ENCODE measurements around the gene ATP5PO. TPM values are rescaled to one million over a fixed set of nuclear protein-coding genes. Genes with fewer than 3 reads are reported as not detected.

The ATP5PO gene
- total and polyA plus RNA-seq, 2 donors (not counting 1 experiment from before 2014, with no cell fraction given): 123 to 139 TPM

DNA sequence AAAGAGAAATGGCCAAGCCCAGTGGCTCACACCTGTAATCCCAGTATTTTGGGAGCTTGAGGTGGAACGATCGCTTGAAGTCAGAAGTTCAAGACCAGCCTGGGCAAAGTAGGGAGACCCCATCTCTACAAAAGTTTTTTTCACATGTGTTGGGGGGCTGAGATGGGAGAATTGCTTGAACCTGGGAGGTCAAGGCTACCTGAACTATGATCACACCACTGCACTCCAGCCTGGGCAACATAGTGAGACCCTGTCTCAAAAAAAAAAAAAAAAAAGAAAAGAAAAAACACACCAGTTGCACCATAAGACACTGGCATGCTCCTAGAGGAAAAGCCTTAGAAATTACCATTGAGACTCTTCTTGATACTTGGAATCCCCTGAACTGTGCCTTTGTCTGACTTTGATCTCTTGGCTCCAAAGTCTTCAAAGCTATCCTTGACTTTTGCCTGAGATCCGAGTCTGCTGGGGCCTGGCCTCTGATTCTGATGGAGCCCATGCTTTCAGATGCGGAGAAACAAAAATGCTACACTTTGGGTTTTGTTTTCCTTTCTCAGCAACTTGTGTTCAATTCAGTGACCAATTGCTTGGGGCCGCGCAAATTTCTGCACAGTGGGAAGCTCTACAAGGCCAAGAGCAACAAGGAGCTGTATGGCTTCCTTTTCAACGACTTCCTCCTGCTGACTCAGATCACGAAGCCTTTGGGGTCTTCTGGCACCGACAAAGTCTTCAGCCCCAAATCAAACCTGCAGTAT is 33.7 kb downstream of the ATP5PO start:
- no peaks in the 10 kb centered on the region for H3K79me2 ChIP-seq (ENCODE audit: control insufficient read depth, insufficient read depth, low read length)
- no peaks in the 10 kb centered on the region for H3K36me3 ChIP-seq (replicated peaks in 1 of 2; ENCODE audit: control extremely low read depth in 1 of 2, control insufficient read depth in 1 of 2, extremely low read depth in 1 of 2, insufficient read depth in 2 of 2, low read length in 1 of 2)
- ChIA-PET CTCF (no interaction called here), POLR2A (no interaction called here)
- intact Hi-C loops (cut with micrococcal nuclease): no loop called here
- Mint-ChIP-seq H3K4me1 (no peaks in the 10 kb centered on the region), H3K27me3 (peaks cover 20% of the 10 kb centered on the region), H3K27ac (no peak overlapping the region), H3K9me3 (ENCODE audit: insufficient read depth) (no peaks in the 10 kb centered on the region), H3K4me3 (no peak overlapping the region)
- no peak overlapping the region for H3K4me2 ChIP-seq (replicated peaks; ENCODE audit: low read depth, low read length, poor library complexity, severe bottlenecking)
- TF ChIP-seq, protein P1, sequence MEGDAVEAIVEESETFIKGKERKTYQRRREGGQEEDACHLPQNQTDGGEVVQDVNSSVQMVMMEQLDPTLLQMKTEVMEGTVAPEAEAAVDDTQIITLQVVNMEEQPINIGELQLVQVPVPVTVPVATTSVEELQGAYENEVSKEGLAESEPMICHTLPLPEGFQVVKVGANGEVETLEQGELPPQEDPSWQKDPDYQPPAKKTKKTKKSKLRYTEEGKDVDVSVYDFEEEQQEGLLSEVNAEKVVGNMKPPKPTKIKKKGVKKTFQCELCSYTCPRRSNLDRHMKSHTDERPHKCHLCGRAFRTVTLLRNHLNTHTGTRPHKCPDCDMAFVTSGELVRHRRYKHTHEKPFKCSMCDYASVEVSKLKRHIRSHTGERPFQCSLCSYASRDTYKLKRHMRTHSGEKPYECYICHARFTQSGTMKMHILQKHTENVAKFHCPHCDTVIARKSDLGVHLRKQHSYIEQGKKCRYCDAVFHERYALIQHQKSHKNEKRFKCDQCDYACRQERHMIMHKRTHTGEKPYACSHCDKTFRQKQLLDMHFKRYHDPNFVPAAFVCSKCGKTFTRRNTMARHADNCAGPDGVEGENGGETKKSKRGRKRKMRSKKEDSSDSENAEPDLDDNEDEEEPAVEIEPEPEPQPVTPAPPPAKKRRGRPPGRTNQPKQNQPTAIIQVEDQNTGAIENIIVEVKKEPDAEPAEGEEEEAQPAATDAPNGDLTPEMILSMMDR (IDR thresholded peaks at IDR 0.05): no peak
- no peaks in the 10 kb centered on the region for H3K27me3 ChIP-seq (replicated peaks in 1 of 4; ENCODE audit: control extremely low read depth in 1 of 4, control insufficient read depth in 3 of 4, insufficient read depth in 4 of 4, low read length in 3 of 4)
- whole genome bisulfite sequencing (ENCODE audit: insufficient coverage): 94% methylated on average over 4 of the region's 9 CpGs
- DNase-seq (no peak), ATAC-seq (ENCODE audit: low read depth) (no peak)
- H3K4me1 ChIP-seq (ENCODE audit: control insufficient read depth in 2 of 2, insufficient read depth in 2 of 2, low read length in 2 of 2): no peaks in the 10 kb centered on the region
- H3K9me3 ChIP-seq (ENCODE audit: control extremely low read depth in 1 of 3, control insufficient read depth in 2 of 3, insufficient read depth in 1 of 3, low read length in 2 of 3): no peaks in the 10 kb centered on the region
- H3K9ac ChIP-seq (ENCODE audit: low read length): no peak overlapping the region
- H2AFZ ChIP-seq (ENCODE audit: insufficient read depth, low read depth, low read length, poor library complexity, severe bottlenecking): no peak overlapping the region
- no peak overlapping the region for H3K4me3 ChIP-seq (ENCODE audit: control extremely low read depth in 1 of 5, extremely low read depth in 1 of 5, insufficient read depth in 1 of 5, low read depth in 2 of 5, low read length in 4 of 5)
- no peaks in the 10 kb centered on the region for H4K20me1 ChIP-seq (ENCODE audit: control insufficient read depth, insufficient read depth, low read length, poor library complexity, severe bottlenecking)
- H3K27ac ChIP-seq (ENCODE audit: low read length in 2 of 2): no peak overlapping the region

DNA sequence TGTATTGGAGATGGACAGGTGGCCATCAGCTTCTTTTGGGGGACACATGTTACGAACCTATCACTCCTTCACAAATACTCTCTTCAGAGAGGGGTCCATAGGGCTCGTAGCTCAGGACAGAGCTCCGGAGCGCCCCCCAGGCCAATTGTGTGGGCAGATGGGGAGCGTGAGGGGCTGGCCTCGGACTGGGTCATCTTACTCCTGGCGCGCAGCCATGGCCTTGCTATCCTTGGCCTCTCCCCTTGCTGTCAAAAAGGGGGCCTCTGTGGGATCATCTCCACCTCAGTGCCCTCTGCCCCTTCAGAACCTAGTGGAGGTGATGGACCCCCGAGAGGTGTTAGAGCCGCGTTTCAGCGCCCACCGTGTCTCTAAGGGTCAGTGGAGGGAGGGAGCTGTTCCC is 35.0 kb downstream of the ATP5PO start:
- H3K9me3 Mint-ChIP-seq (ENCODE audit: insufficient read depth): no peaks in the 10 kb centered on the region
- Histone ChIP-seq H3K9me3 (ENCODE audit: control extremely low read depth in 1 of 3, control insufficient read depth in 2 of 3, insufficient read depth in 1 of 3, low read length in 2 of 3) (no peaks in the 10 kb centered on the region), H3K4me3 (ENCODE audit: control extremely low read depth in 1 of 5, extremely low read depth in 1 of 5, insufficient read depth in 1 of 5, low read depth in 2 of 5, low read length in 4 of 5) (no peak overlapping the region), H3K27ac (ENCODE audit: low read length in 2 of 2) (no peak overlapping the region), H3K36me3 (replicated peaks in 1 of 2; ENCODE audit: control extremely low read depth in 1 of 2, control insufficient read depth in 1 of 2, extremely low read depth in 1 of 2, insufficient read depth in 2 of 2, low read length in 1 of 2) (no peaks in the 10 kb centered on the region), H3K4me1 (ENCODE audit: control insufficient read depth in 2 of 2, insufficient read depth in 2 of 2, low read length in 2 of 2) (no peaks in the 10 kb centered on the region), H4K20me1 (ENCODE audit: control insufficient read depth, insufficient read depth, low read length, poor library complexity, severe bottlenecking) (no peaks in the 10 kb centered on the region), H2AFZ (ENCODE audit: insufficient read depth, low read depth, low read length, poor library complexity, severe bottlenecking) (no peak overlapping the region), H3K9ac (ENCODE audit: low read length) (no peak overlapping the region), H3K4me2 (replicated peaks; ENCODE audit: low read depth, low read length, poor library complexity, severe bottlenecking) (no peak overlapping the region), H3K27me3 (replicated peaks in 1 of 4; ENCODE audit: control extremely low read depth in 1 of 4, control insufficient read depth in 3 of 4, insufficient read depth in 4 of 4, low read length in 3 of 4) (no peaks in the 10 kb centered on the region), H3K79me2 (ENCODE audit: control insufficient read depth, insufficient read depth, low read length) (no peaks in the 10 kb centered on the region)
- 93% methylated on average over 11 of the region's 13 CpGs for WGBS (ENCODE audit: insufficient coverage)
- H3K27ac Mint-ChIP-seq: no peak overlapping the region
- ChIA-PET CTCF (no interaction called here), POLR2A (no interaction called here)
- no peak for ATAC-seq (ENCODE audit: low read depth)
- TF ChIP-seq, protein P1 (IDR thresholded peaks at IDR 0.05): no peak
- TF ChIP-seq EZH2 (IDR thresholded peaks at IDR 0.05; ENCODE audit: borderline replicate concordance, insufficient read depth, low read depth, low read length, poor library complexity, severe bottlenecking): no peak
- DNase-seq: no peak
- H3K27me3 Mint-ChIP-seq: peaks cover 20% of the 10 kb centered on the region
- intact Hi-C loops (cut with micrococcal nuclease): no loop called here
- H3K4me3 Mint-ChIP-seq: no peak overlapping the region
- no peaks in the 10 kb centered on the region for H3K4me1 Mint-ChIP-seq

All from B cell (primary cell).